NCI-H1930 (cell line): ENCODE measurements around the gene OLFM4.
A peak's percentile ranks its signal among the peaks of the same experiment; 100 is the strongest.

ENCODE experiments used
- DNase-seq, 2 experiments: peaks; one replicate each; lab custom pipeline; 2025; lab: John Stamatoyannopoulos, UW

Gene OLFM4

GRCh38 chr13:53014495-53015443 is 13.8 kb upstream of the OLFM4 start:
- no peak for DNase-seq

- DNase-seq = no peak
Measured at GRCh38 chr13:53015971-53016370, 12.6 kb upstream of the OLFM4 start.

- DNase-seq = no peak
Measured at GRCh38 chr13:53017433-53017970, 11.1 kb upstream of the OLFM4 start.

GRCh38 chr13:53018690-53019647 is 9.6 kb upstream of the OLFM4 start:
- DNase-seq = no peak

GRCh38 chr13:53020764-53021335 is 7.8 kb upstream of the OLFM4 start:
- no peak for DNase-seq

GRCh38 chr13:53023246-53023645 is 5.4 kb upstream of the OLFM4 start:
- no peak for DNase-seq

GRCh38 chr13:53028063-53028462 is 550 bp upstream of the OLFM4 start:
- DNase-seq = no peak

GRCh38 chr13:53032849-53033248 is 4.2 kb downstream of the OLFM4 start:
- DNase-seq = no peak

GRCh38 chr13:53038993-53039392 is 10.4 kb downstream of the OLFM4 start:
- DNase-seq = no peak

- DNase-seq = no peak
Measured at GRCh38 chr13:53041968-53042516, 13.4 kb downstream of the OLFM4 start.

GRCh38 chr13:53042877-53043276 is 14.3 kb downstream of the OLFM4 start:
- DNase-seq = no peak

- no peak for DNase-seq
Measured at GRCh38 chr13:53043398-53043797, 14.8 kb downstream of the OLFM4 start.

GRCh38 chr13:53045189-53045588 is 16.6 kb downstream of the OLFM4 start:
- DNase-seq = no peak

- no peak for DNase-seq
Measured at GRCh38 chr13:53048880-53049279, 20.3 kb downstream of the OLFM4 start.

- DNase-seq = no peak
Measured at GRCh38 chr13:53050151-53050550, 21.5 kb downstream of the OLFM4 start.

GRCh38 chr13:53052675-53053074 is 24.1 kb downstream of the OLFM4 start:
- DNase-seq = no peak

- no peak for DNase-seq
Measured at GRCh38 chr13:53054569-53054968, 26.0 kb downstream of the OLFM4 start.

- no peak for DNase-seq
Measured at GRCh38 chr13:53058065-53058679, 29.6 kb downstream of the OLFM4 start.

GRCh38 chr13:53060840-53061490 is 32.4 kb downstream of the OLFM4 start:
- no peak for DNase-seq

- peak in 1 of 2 experiments; percentile 22 for DNase-seq
Measured at GRCh38 chr13:53064731-53065130, 36.1 kb downstream of the OLFM4 start.

- no peak for DNase-seq
Measured at GRCh38 chr13:53066411-53066810, 37.8 kb downstream of the OLFM4 start.
